Osteocyte (in vitro differentiated cells): ENCODE data around the gene ALDOA. TPM values are rescaled to one million over a fixed set of nuclear protein-coding genes. Genes with fewer than 3 reads are reported as not detected.

Experiments used
- DNase-seq: peaks from one replicate; pipeline ENCODE4 v3.0.0; 2021; ENCODE audit warnings: mixed read lengths; ENCODE audit not compliant: unreplicated experiment; ENCODE audit errors: extremely low spot score
- H3K27ac Mint-ChIP-seq: one replicate; pipeline ENCODE4 v1.8.0; 2021; ENCODE audit warnings: mild to moderate bottlenecking, mixed read lengths; ENCODE audit not compliant: unreplicated experiment
- H3K27me3 Mint-ChIP-seq: one replicate; pipeline ENCODE4 v1.8.0; 2021; ENCODE audit warnings: mixed read lengths; ENCODE audit not compliant: unreplicated experiment
- H3K36me3 Mint-ChIP-seq: one replicate; pipeline ENCODE4 v1.8.0; 2021; ENCODE audit warnings: mixed read lengths; ENCODE audit not compliant: unreplicated experiment
- H3K4me1 Mint-ChIP-seq: one replicate; pipeline ENCODE4 v1.8.0; 2021; ENCODE audit warnings: mixed read lengths; ENCODE audit not compliant: unreplicated experiment
- H3K4me3 Mint-ChIP-seq: one replicate; pipeline ENCODE4 v1.8.0; 2021; ENCODE audit warnings: mild to moderate bottlenecking, moderate library complexity, mixed read lengths; ENCODE audit not compliant: unreplicated experiment
- H3K9me3 Mint-ChIP-seq: one replicate; pipeline ENCODE4 v1.8.0; 2021; ENCODE audit warnings: mixed read lengths; ENCODE audit not compliant: unreplicated experiment
- CTCF ChIP-seq: fragments of 200-600 bp; sonication (generic); IDR thresholded peaks from 2 replicates; pipeline ENCODE4 v1.5.0; 2021; ENCODE audit warnings: antibody characterized with exemption, mild to moderate bottlenecking, moderate library complexity
- total RNA-seq: library from RNA; stranded (reverse); gene quantifications from 2 replicates; pipeline ENCODE4 v1.2.1, GENCODE V29; 2021

Gene ALDOA
- total RNA-seq, 1 donor from 2014 or later, result 765 TPM

- DNase-seq, result no peak
- TF ChIP-seq CTCF, result peak; percentile 52
- peaks cover 38% of the 10 kb centered on the region for H3K36me3 Mint-ChIP-seq
- H3K4me3 Mint-ChIP-seq, result no peak overlapping the region
- no peaks in the 10 kb centered on the region for H3K9me3 Mint-ChIP-seq
- H3K27me3 Mint-ChIP-seq, result no peaks in the 10 kb centered on the region
- peaks cover 30% of the 10 kb centered on the region for H3K4me1 Mint-ChIP-seq
- peak overlapping the region; percentile 31 for H3K27ac Mint-ChIP-seq
Measured at GRCh38 chr16:30068750-30069610, 3.4 kb downstream of the ALDOA start.

DNA sequence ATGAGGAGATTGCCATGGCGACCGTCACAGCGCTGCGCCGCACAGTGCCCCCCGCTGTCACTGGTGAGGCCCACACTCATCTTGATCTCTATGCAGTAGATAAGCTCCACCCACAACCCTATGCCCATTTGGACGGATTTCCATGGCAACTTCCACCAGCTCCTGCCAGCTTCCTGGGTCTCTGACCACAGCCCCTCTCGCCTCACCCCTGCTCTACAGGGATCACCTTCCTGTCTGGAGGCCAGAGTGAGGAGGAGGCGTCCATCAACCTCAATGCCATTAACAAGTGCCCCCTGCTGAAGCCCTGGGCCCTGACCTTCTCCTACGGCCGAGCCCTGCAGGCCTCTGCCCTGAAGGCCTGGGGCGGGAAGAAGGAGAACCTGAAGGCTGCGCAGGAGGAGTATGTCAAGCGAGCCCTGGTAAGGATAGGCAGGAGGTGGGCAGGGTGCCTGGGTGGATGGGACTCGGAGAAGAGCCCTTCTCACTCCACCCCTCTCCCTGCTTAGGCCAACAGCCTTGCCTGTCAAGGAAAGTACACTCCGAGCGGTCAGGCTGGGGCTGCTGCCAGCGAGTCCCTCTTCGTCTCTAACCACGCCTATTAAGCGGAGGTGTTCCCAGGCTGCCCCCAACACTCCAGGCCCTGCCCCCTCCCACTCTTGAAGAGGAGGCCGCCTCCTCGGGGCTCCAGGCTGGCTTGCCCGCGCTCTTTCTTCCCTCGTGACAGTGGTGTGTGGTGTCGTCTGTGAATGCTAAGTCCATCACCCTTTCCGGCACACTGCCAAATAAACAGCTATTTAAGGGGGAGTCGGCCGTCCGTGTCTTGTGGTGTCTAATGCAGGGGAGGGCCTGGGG, 4.3 kb downstream of the ALDOA start:
- peaks cover 38% of the 10 kb centered on the region for H3K36me3 Mint-ChIP-seq
- no peaks in the 10 kb centered on the region for H3K9me3 Mint-ChIP-seq
- peak overlapping the region; percentile 23 for H3K27ac Mint-ChIP-seq
- TF ChIP-seq CTCF, result no peak
- no peak overlapping the region for H3K4me3 Mint-ChIP-seq
- no peaks in the 10 kb centered on the region for H3K27me3 Mint-ChIP-seq
- no peak for DNase-seq
- H3K4me1 Mint-ChIP-seq, result peaks cover 25% of the 10 kb centered on the region

GRCh38 chr16:30070490-30070889, 4.9 kb downstream of the ALDOA start:
- Mint-ChIP-seq H3K9me3 (no peaks in the 10 kb centered on the region), H3K36me3 (peaks cover 38% of the 10 kb centered on the region), H3K4me1 (peaks cover 30% of the 10 kb centered on the region), H3K4me3 (no peak overlapping the region), H3K27ac (no peak overlapping the region), H3K27me3 (no peaks in the 10 kb centered on the region)
- no peak for DNase-seq
- no peak for TF ChIP-seq CTCF

- no peak for TF ChIP-seq CTCF
- Mint-ChIP-seq H3K27ac (peak within 1 kb of the TSS; percentile 96), H3K4me3 (peak within 1 kb of the TSS; percentile 93), H3K27me3 (no peaks in the 10 kb centered on the region), H3K36me3 (peaks cover 21% of the 10 kb centered on the region), H3K9me3 (no peaks in the 10 kb centered on the region), H3K4me1 (peaks cover 30% of the 10 kb centered on the region)
- DNase-seq, result peak; percentile 96
Measured at GRCh38 chr16:30075503-30076275, 10.1 kb downstream of the ALDOA start, which contains the start of gene PPP4C. PPP4C (plus strand) TSS chr16:30075994; CDS start chr16:30076378, 384 bp downstream.
